Lower leg skin (tissue), 4 donors: ENCODE data around the gene SLCO1A2. TPM values are rescaled to one million over a fixed set of nuclear protein-coding genes. Genes with fewer than 3 reads are reported as not detected.
"Not testable (repeated sequence)": the region's sequence is repeated elsewhere in the genome, so short reads cannot be mapped to it uniquely, and the experiment has no call there.

Experiments used
- DNase-seq, 2 donors: peaks; one replicate each; pipeline ENCODE4 v3.0.0-alpha.2; 2019; ENCODE audit warnings: low spot score in 2 of 2
- H3K4me3 ChIP-seq: fragments of 200-600 bp; sonication (generic); 2 replicates; pipeline ENCODE4 v1.5.1; 2017; ENCODE audit warnings: mild to moderate bottlenecking, low read depth; ENCODE audit not compliant: poor library complexity, severe bottlenecking
- CTCF ChIP-seq, 3 donors: fragments of 450-650 bp; IDR thresholded peaks; one replicate each; pipeline ENCODE4 v1.5.1; 2016; ENCODE audit warnings: antibody characterized with exemption in 3 of 3, mild to moderate bottlenecking in 3 of 3, moderate library complexity in 2 of 3
- POLR2A ChIP-seq, 2 donors: fragments of 450-650 bp; IDR thresholded peaks; one replicate each; pipeline ENCODE4 v1.6.1; 2016 to 2017; ENCODE audit warnings: antibody characterized with exemption in 2 of 2, mild to moderate bottlenecking in 1 of 2, moderate library complexity in 1 of 2
- WGBS, 2 donors: methylation state at CpG; one replicate each; pipeline ENCODE4 v1.1.5; 2018; 5-methylcytosine and 5-hydroxymethylcytosine counted together
- intact Hi-C: fragments of 100-400 bp; cut with DNase I; formaldehyde crosslinking; loops from one replicate; pipeline ENCODE4 v1.15.0; 2023; ENCODE audit warnings: low total_unique reads
- total RNA-seq, 4 donors: library from RNA; depleted of rRNA; stranded (reverse); fragments of >200 nt; gene quantifications; one replicate each; pipeline ENCODE4 v1.1.0, GENCODE V29; 2016

SLCO1A2 gene
- under 1 TPM in 1 of 4 donors, not detected in 3; 0.04 TPM for total RNA-seq

- intact Hi-C loops: no loop called here
- TF ChIP-seq POLR2A (IDR thresholded peaks at IDR 0.05): no peak
- no peak for TF ChIP-seq CTCF (IDR thresholded peaks at IDR 0.05)
- WGBS, 2 donors: 59 to 68% methylated on average over 3 of the region's 3 CpGs
- H3K4me3 ChIP-seq: no peak within 1 kb of the TSS
- no peak for DNase-seq
Measured at GRCh38 chr12:21334771-21335325, at the start of gene SLCO1A2. SLCO1A2 (minus strand) TSS chr12:21334917; CDS start chr12:21334647, 270 bp downstream.

- intact Hi-C loops: no loop called here
Measured at GRCh38 chr12:21384261-21384660, 49.5 kb upstream of the SLCO1A2 start.

GRCh38 chr12:21381320-21381719 is 46.6 kb upstream of the SLCO1A2 start:
- 90 to 93% methylated on average over 5 of the region's 5 CpGs for WGBS, 2 donors
- DNase-seq, intact Hi-C loops, H3K4me3 ChIP-seq: not testable (repeated sequence)

More at GRCh38 chr12:21384261-21384660, 49.5 kb upstream of the SLCO1A2 start:
- TF ChIP-seq POLR2A (IDR thresholded peaks at IDR 0.05): no peak
- no peak for TF ChIP-seq CTCF (IDR thresholded peaks at IDR 0.05)
- no peak for DNase-seq
- 83 to 85% methylated on average over 2 of the region's 2 CpGs for WGBS, 2 donors
- H3K4me3 ChIP-seq: no peak overlapping the region

- intact Hi-C loops: no loop called here
- TF ChIP-seq CTCF (IDR thresholded peaks at IDR 0.05): no peak
- no peak for TF ChIP-seq POLR2A (IDR thresholded peaks at IDR 0.05)
- 63 to 77% methylated on average over 3 of the region's 3 CpGs for WGBS, 2 donors
- no peak for DNase-seq
- H3K4me3 ChIP-seq: no peak overlapping the region
Measured at GRCh38 chr12:21379218-21379617, 44.5 kb upstream of the SLCO1A2 start.

- intact Hi-C loops: no loop called here
- 62 to 83% methylated on average over 2 of the region's 2 CpGs for WGBS, 2 donors
- H3K4me3 ChIP-seq: no peak within 1 kb of the TSS
- DNase-seq: no peak
- TF ChIP-seq CTCF (IDR thresholded peaks at IDR 0.05) (no peak), POLR2A (IDR thresholded peaks at IDR 0.05) (no peak)
Measured at GRCh38 chr12:21372602-21373001, 37.9 kb upstream of the SLCO1A2 start, which contains the start of gene IAPP. IAPP (plus strand) TSS chr12:21372902; CDS start chr12:21373352, 450 bp downstream.

GRCh38 chr12:21370845-21371449 is 36.2 kb upstream of the SLCO1A2 start:
- TF ChIP-seq CTCF (IDR thresholded peaks at IDR 0.05) (no peak), POLR2A (IDR thresholded peaks at IDR 0.05) (no peak)
- DNase-seq: no peak
- intact Hi-C loops: no loop called here
- H3K4me3 ChIP-seq: no peak overlapping the region
- WGBS, 2 donors: 73 to 74% methylated on average over 7 of the region's 7 CpGs
